Measurements from ENCODE around the gene SFXN3. TPM values are rescaled to one million over a fixed set of nuclear protein-coding genes. Genes with fewer than 3 reads are reported as not detected.

SFXN3 gene
- total and polyA plus RNA-seq, 2 of the 13 experiments (the other 11 are each of a cell fraction or from before 2014, with no cell fraction given): 16.8 to 71.5 TPM

GRCh38 chr10:101060951-101061623, 30.1 kb downstream of the SFXN3 start (continued):
- TF ChIP-seq ZNF513 (CRISPR knock-in tag; conservative IDR thresholded peaks at IDR 0.05) (no peak), AGO2 (optimal IDR thresholded peaks at IDR 0.05; ENCODE audit: low read depth, low read length) (peak; percentile 97), ZNF44 (CRISPR knock-in tag; IDR thresholded peaks at IDR 0.05) (no peak), ZNF414 (CRISPR knock-in tag; IDR thresholded peaks at IDR 0.05) (peak; percentile 71; the same call in 1 of the 2 replicates), NFKBIZ (CRISPR knock-in tag; IDR thresholded peaks at IDR 0.05) (peak; percentile 71; the same call in 1 of the 2 replicates), KLF13 (CRISPR knock-in tag; IDR thresholded peaks at IDR 0.05) (no peak), E2F1 (CRISPR knock-in tag; IDR thresholded peaks at IDR 0.05) (peak; percentile 84), ZNF34 (CRISPR knock-in tag; IDR thresholded peaks at IDR 0.05; ENCODE audit: borderline replicate concordance) (no peak), IRF1 (CRISPR knock-in tag; IDR thresholded peaks at IDR 0.05; ENCODE audit: low read depth) (no peak), ZNF274 (CRISPR knock-in tag; IDR thresholded peaks at IDR 0.05) (peak; percentile 83; the same call in 1 of the 2 replicates), WIZ (CRISPR knock-in tag; IDR thresholded peaks at IDR 0.05) (no peak), FOXA3 (CRISPR knock-in tag; IDR thresholded peaks at IDR 0.05) (peak; percentile 49), CHD2 (IDR thresholded peaks at IDR 0.05; ENCODE audit: low read depth, low read length) (no peak), POLR2A (IDR thresholded peaks at IDR 0.05; ENCODE audit: insufficient read depth in 1 of 2, low read depth in 2 of 2, low read length in 2 of 2) (peak in 1 of 2 experiments; percentile 89; a peak in 2 of 4 replicates), KIAA2018 (CRISPR knock-in tag; IDR thresholded peaks at IDR 0.05; ENCODE audit: borderline replicate concordance) (no peak), JDP2 (CRISPR knock-in tag; IDR thresholded peaks at IDR 0.05; ENCODE audit: borderline replicate concordance) (no peak), ZNF772 (CRISPR knock-in tag; IDR thresholded peaks at IDR 0.05) (peak; percentile 85)
